H9 (cell line): Measurements from ENCODE around the gene SPEG. TPM values are rescaled to one million over a fixed set of nuclear protein-coding genes. Genes with fewer than 3 reads are reported as not detected.

Experiments
- DNase-seq: peaks from one replicate; pipeline ENCODE4 v3.0.0-alpha.2; 2017
- H2AFZ ChIP-seq: one replicate; pipeline ENCODE4 v1.6.1; 2013; ENCODE audit warnings: mild to moderate bottlenecking, low read length, control low read depth, moderate library complexity
- H2AK5ac ChIP-seq: 2 replicates; pipeline ENCODE4 v1.6.1; 2013; ENCODE audit warnings: low read length, control low read depth, mixed read lengths; ENCODE audit not compliant: insufficient read length
- H2BK120ac ChIP-seq: one replicate; pipeline ENCODE4 v1.6.1; 2013; ENCODE audit warnings: low read depth, mild to moderate bottlenecking, low read length, control low read depth, inconsistent platforms; ENCODE audit not compliant: poor library complexity, severe bottlenecking
- H2BK12ac ChIP-seq: 2 replicates; pipeline ENCODE4 v1.6.1; 2013; ENCODE audit warnings: low read length, control low read depth, mixed read lengths, low read depth; ENCODE audit not compliant: insufficient read length
- H2BK15ac ChIP-seq: 2 replicates; pipeline ENCODE4 v1.6.1; 2013; ENCODE audit warnings: low read depth, low read length, control low read depth
- H2BK20ac ChIP-seq: one replicate; pipeline ENCODE4 v1.6.1; 2013; ENCODE audit warnings: low read depth, mild to moderate bottlenecking, low read length, control low read depth, inconsistent platforms; ENCODE audit not compliant: poor library complexity, severe bottlenecking
- H2BK5ac ChIP-seq: 2 replicates; pipeline ENCODE4 v1.6.1; 2013; ENCODE audit warnings: low read length, control low read depth, mixed read lengths; ENCODE audit not compliant: insufficient read length
- H3K14ac ChIP-seq: 2 replicates; pipeline ENCODE4 v1.6.1; 2013; ENCODE audit warnings: low read length, control low read depth; ENCODE audit not compliant: insufficient read depth
- H3K18ac ChIP-seq: 2 replicates; pipeline ENCODE4 v1.6.1; 2013; ENCODE audit warnings: low read depth, mild to moderate bottlenecking, mixed read lengths, low read length, control low read depth; ENCODE audit not compliant: insufficient read length
- H3K23ac ChIP-seq: 2 replicates; pipeline ENCODE4 v1.6.1; 2013; ENCODE audit warnings: low read length, control low read depth, mixed read lengths, low read depth; ENCODE audit not compliant: insufficient read length
- H3K23me2 ChIP-seq: 2 replicates; pipeline ENCODE4 v1.6.1; 2013; ENCODE audit warnings: low read depth, mild to moderate bottlenecking, mixed read lengths, low read length, control low read depth; ENCODE audit not compliant: insufficient read length, poor library complexity, severe bottlenecking
- H3K27ac ChIP-seq: 2 replicates; pipeline ENCODE4 v1.5.1; 2013; ENCODE audit warnings: low read length, control low read depth, mixed read lengths, low read depth; ENCODE audit not compliant: insufficient read length
- H3K27me3 ChIP-seq: 2 replicates; pipeline ENCODE4 v1.6.1; 2013; ENCODE audit warnings: low read length, control low read depth, inconsistent platforms; ENCODE audit not compliant: insufficient read depth
- H3K4ac ChIP-seq: 2 replicates; pipeline ENCODE4 v1.6.1; 2013; ENCODE audit warnings: low read depth, mild to moderate bottlenecking, control low read depth, inconsistent platforms, low read length, moderate library complexity
- H3K4me1 ChIP-seq: 2 replicates; pipeline ENCODE4 v1.6.1; 2013; ENCODE audit warnings: low read length, control low read depth, inconsistent platforms; ENCODE audit not compliant: insufficient read depth
- H3K4me2 ChIP-seq: 2 replicates; pipeline ENCODE4 v1.6.1; 2013; ENCODE audit warnings: low read length, control low read depth, mixed read lengths; ENCODE audit not compliant: insufficient read length, insufficient read depth
- H3K56ac ChIP-seq: 2 replicates; pipeline ENCODE4 v1.6.1; 2013; ENCODE audit warnings: low read depth, mild to moderate bottlenecking, mixed read lengths, low read length, control low read depth; ENCODE audit not compliant: insufficient read length
- H3K79me1 ChIP-seq: 2 replicates; pipeline ENCODE4 v1.6.1; 2013; ENCODE audit warnings: low read depth, mild to moderate bottlenecking, moderate library complexity, low read length, control low read depth, inconsistent platforms; ENCODE audit not compliant: insufficient read depth, poor library complexity, severe bottlenecking
- H3K79me2 ChIP-seq: 2 replicates; pipeline ENCODE4 v1.6.1; 2013; ENCODE audit warnings: low read length, control low read depth, inconsistent platforms; ENCODE audit not compliant: insufficient read depth
- H3K9ac ChIP-seq: 2 replicates; pipeline ENCODE4 v1.6.1; 2013; ENCODE audit warnings: low read length, control low read depth, mixed read lengths; ENCODE audit not compliant: insufficient read length; ENCODE audit errors: extremely low read depth
- H3K9me3 ChIP-seq: one replicate; pipeline ENCODE4 v1.6.1; 2013; ENCODE audit warnings: low read depth, low read length, inconsistent platforms; ENCODE audit not compliant: control insufficient read depth
- H3T11ph ChIP-seq: one replicate; pipeline ENCODE4 v1.6.1; 2013; ENCODE audit warnings: mild to moderate bottlenecking, low read length, control low read depth, inconsistent platforms
- H4K20me1 ChIP-seq: one replicate; pipeline ENCODE4 v1.6.1; 2013; ENCODE audit not compliant: control insufficient read depth, insufficient read length, insufficient read depth
- H4K5ac ChIP-seq: 2 replicates; pipeline ENCODE4 v1.6.1; 2013; ENCODE audit warnings: low read depth, mild to moderate bottlenecking, mixed read lengths, low read length, control low read depth; ENCODE audit not compliant: insufficient read length
- H4K8ac ChIP-seq: replicated peaks from 2 replicates; pipeline ENCODE4 v1.6.1; 2013; ENCODE audit warnings: low read length, control low read depth, mixed read lengths, low read depth; ENCODE audit not compliant: insufficient read length
- H4K91ac ChIP-seq: 2 replicates; pipeline ENCODE4 v1.6.1; 2013; ENCODE audit warnings: low read depth, mild to moderate bottlenecking, moderate library complexity, mixed read lengths, low read length, control low read depth; ENCODE audit not compliant: insufficient read length
- H3K27ac Mint-ChIP-seq, 3 experiments: 2 replicates in 2 of 3; 3 replicates in 1 of 3; pipeline ENCODE4 v1.8.0; 2020 to 2021; ENCODE audit warnings: mixed read lengths in 3 of 3, mild to moderate bottlenecking in 1 of 3, moderate library complexity in 1 of 3
- H3K27me3 Mint-ChIP-seq: 2 replicates; pipeline ENCODE4 v1.8.0; 2021; ENCODE audit warnings: low read depth, mild to moderate bottlenecking, moderate library complexity, mixed read lengths
- H3K36me3 Mint-ChIP-seq, 3 experiments: 2 replicates in 2 of 3; 3 replicates in 1 of 3; pipeline ENCODE4 v1.8.0; 2020 to 2021; ENCODE audit warnings: low read depth in 3 of 3, mixed read lengths in 3 of 3; ENCODE audit not compliant: insufficient read depth in 1 of 3
- H3K4me1 Mint-ChIP-seq, 2 experiments: 2 replicates each; pipeline ENCODE4 v1.8.0; 2020; ENCODE audit warnings: mixed read lengths in 2 of 2
- H3K4me3 Mint-ChIP-seq, 2 experiments: 2 replicates in 1 of 2; 3 replicates in 1 of 2; pipeline ENCODE4 v1.8.0; 2020 to 2021; ENCODE audit warnings: mild to moderate bottlenecking in 2 of 2, mixed read lengths in 2 of 2, moderate library complexity in 1 of 2
- H3K9me3 Mint-ChIP-seq, 2 experiments: 2 replicates in 1 of 2; 3 replicates in 1 of 2; pipeline ENCODE4 v1.8.0; 2020; ENCODE audit warnings: mild to moderate bottlenecking in 2 of 2, mixed read lengths in 2 of 2, moderate library complexity in 1 of 2
- CTCF ChIP-seq: fragments of 200-600 bp; sonication (generic); conservative IDR thresholded peaks from 3 replicates; pipeline ENCODE4 v1.8.0; 2021; ENCODE audit warnings: antibody characterized with exemption, mild to moderate bottlenecking
- WGBS: extraction: QIAGEN DNeasy Blood & Tissue Kit; methylation state at CpG from one replicate; pipeline ENCODE4 v1.1.7; 2013; ENCODE audit warnings: missing lambda C conversion rate, low lambda C conversion rate, mixed read lengths; ENCODE audit not compliant: insufficient read length; ENCODE audit errors: extremely low coverage; 5-methylcytosine and 5-hydroxymethylcytosine counted together
- total RNA-seq: library from RNA; stranded (reverse); gene quantifications from 2 replicates; pipeline ENCODE4 v1.2.1, GENCODE V29; 2021

The SPEG gene
- total RNA-seq, 1 experiment from 2014 or later, result 23.7 TPM

- no CpG with 5 or more reads among the region's 4 CpGs for WGBS
- Histone ChIP-seq H4K8ac (no peak overlapping the region), H4K5ac (no peak overlapping the region), H4K20me1 (no peaks in the 10 kb centered on the region), H3K9ac (no peak overlapping the region), H3K27me3 (peaks cover 2% of the 10 kb centered on the region; the same call in 1 of the 2 replicates), H3K9me3 (no peaks in the 10 kb centered on the region), H2BK20ac (no peak overlapping the region), H3K4me1 (peaks cover 13% of the 10 kb centered on the region; the same call in 1 of the 2 replicates), H2AFZ (no peak overlapping the region), H2BK12ac (no peak overlapping the region), H3K56ac (no peak overlapping the region), H2BK15ac (no peak overlapping the region), H3K79me2 (no peaks in the 10 kb centered on the region), H3K23ac (no peak overlapping the region), H3K27ac (no peak overlapping the region), H4K91ac (no peak overlapping the region), H2BK5ac (no peak overlapping the region), H2BK120ac (no peak overlapping the region), H3K4me2 (no peak overlapping the region), H3K18ac (no peak overlapping the region), H3K14ac (no peak overlapping the region), H3K4ac (no peak overlapping the region), H2AK5ac (no peak overlapping the region), H3K23me2 (peaks cover 4% of the 10 kb centered on the region), H3K79me1 (no peaks in the 10 kb centered on the region), H3T11ph (no peak overlapping the region)
- Mint-ChIP-seq H3K27me3 (peaks cover 36% of the 10 kb centered on the region), H3K9me3 (no peaks in the 10 kb centered on the region; a peak in 2 of 5 replicates), H3K36me3 (peaks cover 13 to 19% (median 16%) of the 10 kb centered on the region in 3 experiments; a peak in 6 of 7 replicates), H3K4me1 (peaks cover 56 to 68% of the 10 kb centered on the region in 2 experiments), H3K27ac (no peak overlapping the region; a peak in 1 of 7 replicates), H3K4me3 (no peak overlapping the region)
- no peak for TF ChIP-seq CTCF
- no peak for DNase-seq
These were observed 73.7 kb downstream of the SPEG start for GRCh38 chr2:219508444-219508734.
